Daoy (cell line): Measurements from ENCODE around the gene ROBO2. TPM values are rescaled to one million over a fixed set of nuclear protein-coding genes. Genes with fewer than 3 reads are reported as not detected.

Experiments used
- DNase-seq: peaks from one replicate; pipeline ENCODE4 v3.0.0-alpha.2; 2015; ENCODE audit warnings: low read depth
- total RNA-seq: library from RNA; depleted of rRNA; stranded (reverse); fragments of >200 nt; shearing (Covaris generic); gene quantifications from 2 replicates; pipeline ENCODE4 v1.2.3, GENCODE V29; 2014

The ROBO2 gene
- total RNA-seq, 1 experiment from 2014 or later: not detected

GRCh38 chr3:77102951-77103769, 63.3 kb downstream of the ROBO2 start:
- no peak for DNase-seq

- no peak for DNase-seq
Observed at GRCh38 chr3:77122652-77123051, 82.8 kb downstream of the ROBO2 start.

- DNase-seq: no peak
Observed at GRCh38 chr3:77125966-77126365, 86.1 kb downstream of the ROBO2 start.

GRCh38 chr3:77134769-77135168, 94.9 kb downstream of the ROBO2 start:
- no peak for DNase-seq

- DNase-seq: no peak
Observed at GRCh38 chr3:77137559-77137958, 97.7 kb downstream of the ROBO2 start.

- no peak for DNase-seq
Observed at GRCh38 chr3:77139624-77140023, 99.7 kb downstream of the ROBO2 start.

GRCh38 chr3:77141423-77141822, 101.5 kb downstream of the ROBO2 start:
- DNase-seq: no peak

- no peak for DNase-seq
Observed at GRCh38 chr3:77142578-77142977, 102.7 kb downstream of the ROBO2 start.

GRCh38 chr3:77146004-77146403, 106.1 kb downstream of the ROBO2 start:
- no peak for DNase-seq

GRCh38 chr3:77147836-77148578, 108.1 kb downstream of the ROBO2 start:
- DNase-seq: peak; percentile 39

GRCh38 chr3:77149382-77149781, 109.5 kb downstream of the ROBO2 start:
- DNase-seq: no peak

GRCh38 chr3:77150028-77150427, 110.1 kb downstream of the ROBO2 start:
- DNase-seq: no peak

- DNase-seq: no peak
Observed at GRCh38 chr3:77150759-77151158, 110.9 kb downstream of the ROBO2 start.

- DNase-seq: no peak
Observed at GRCh38 chr3:77158730-77159581, 119.1 kb downstream of the ROBO2 start.

GRCh38 chr3:77160931-77161497, 121.1 kb downstream of the ROBO2 start:
- DNase-seq: no peak

- no peak for DNase-seq
Observed at GRCh38 chr3:77169823-77170222, 129.9 kb downstream of the ROBO2 start.

- DNase-seq: no peak
Observed at GRCh38 chr3:77171026-77171425, 131.1 kb downstream of the ROBO2 start.

- DNase-seq: no peak
Observed at GRCh38 chr3:77179762-77180161, 139.9 kb downstream of the ROBO2 start.

GRCh38 chr3:77182341-77182740, 142.4 kb downstream of the ROBO2 start:
- DNase-seq: no peak

- DNase-seq: no peak
Observed at GRCh38 chr3:77186319-77186718, 146.4 kb downstream of the ROBO2 start.

GRCh38 chr3:77186728-77187127, 146.8 kb downstream of the ROBO2 start:
- DNase-seq: no peak

GRCh38 chr3:77188210-77188609, 148.3 kb downstream of the ROBO2 start:
- DNase-seq: no peak
